Tibial nerve (tissue), 3 donors: ENCODE measurements around the gene STX11.

Source experiments
- POLR2A ChIP-seq, 2 donors: fragments of 450-650 bp; IDR thresholded peaks; one replicate each; pipeline ENCODE4 v1.6.1; 2017; ENCODE audit warnings: antibody characterized with exemption in 2 of 2, mild to moderate bottlenecking in 2 of 2, moderate library complexity in 2 of 2
- TF ChIP-seq, protein P1 (sequence below), 5 experiments: fragments of 200-600 bp in 3 of 5; fragments of 450-650 bp in 2 of 5; sonication (generic) in 3 of 5; IDR thresholded peaks; one replicate each; pipeline ENCODE4 v1.5.1; 2016 to 2019; ENCODE audit warnings: antibody characterized with exemption in 5 of 5, mild to moderate bottlenecking in 3 of 5, moderate library complexity in 2 of 5

GRCh38 chr6:144104488-144104887 is 45.8 kb upstream of the STX11 start:
- TF ChIP-seq, protein P1, sequence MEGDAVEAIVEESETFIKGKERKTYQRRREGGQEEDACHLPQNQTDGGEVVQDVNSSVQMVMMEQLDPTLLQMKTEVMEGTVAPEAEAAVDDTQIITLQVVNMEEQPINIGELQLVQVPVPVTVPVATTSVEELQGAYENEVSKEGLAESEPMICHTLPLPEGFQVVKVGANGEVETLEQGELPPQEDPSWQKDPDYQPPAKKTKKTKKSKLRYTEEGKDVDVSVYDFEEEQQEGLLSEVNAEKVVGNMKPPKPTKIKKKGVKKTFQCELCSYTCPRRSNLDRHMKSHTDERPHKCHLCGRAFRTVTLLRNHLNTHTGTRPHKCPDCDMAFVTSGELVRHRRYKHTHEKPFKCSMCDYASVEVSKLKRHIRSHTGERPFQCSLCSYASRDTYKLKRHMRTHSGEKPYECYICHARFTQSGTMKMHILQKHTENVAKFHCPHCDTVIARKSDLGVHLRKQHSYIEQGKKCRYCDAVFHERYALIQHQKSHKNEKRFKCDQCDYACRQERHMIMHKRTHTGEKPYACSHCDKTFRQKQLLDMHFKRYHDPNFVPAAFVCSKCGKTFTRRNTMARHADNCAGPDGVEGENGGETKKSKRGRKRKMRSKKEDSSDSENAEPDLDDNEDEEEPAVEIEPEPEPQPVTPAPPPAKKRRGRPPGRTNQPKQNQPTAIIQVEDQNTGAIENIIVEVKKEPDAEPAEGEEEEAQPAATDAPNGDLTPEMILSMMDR (IDR thresholded peaks at IDR 0.05) = no peak
- TF ChIP-seq POLR2A (IDR thresholded peaks at IDR 0.05) = no peak
